Neuron (in vitro differentiated cells): Measurements from ENCODE around the gene FOXO3B.
"Not testable (repeated sequence)": the region's sequence is repeated elsewhere in the genome, so short reads cannot be mapped to it uniquely, and the experiment has no call there.

Experiments
- H2AFZ ChIP-seq: one replicate; pipeline ENCODE4 v1.6.1; 2013; ENCODE audit warnings: low read depth, mild to moderate bottlenecking, inconsistent platforms, low read length, moderate library complexity
- H3K27me3 ChIP-seq: one replicate; pipeline ENCODE4 v1.6.1; 2013; ENCODE audit warnings: low read length; ENCODE audit not compliant: insufficient read depth
- H3K36me3 ChIP-seq: one replicate; pipeline ENCODE4 v1.6.1; 2013; ENCODE audit warnings: low read length; ENCODE audit not compliant: insufficient read depth
- H3K4me1 ChIP-seq: one replicate; pipeline ENCODE4 v1.6.1; 2013; ENCODE audit warnings: low read length; ENCODE audit not compliant: insufficient read depth
- H3K4me3 ChIP-seq: 2 replicates; pipeline ENCODE4 v1.5.1; 2013; ENCODE audit warnings: mild to moderate bottlenecking, low read length, moderate library complexity
- H3K9me3 ChIP-seq: one replicate; pipeline ENCODE4 v1.6.1; 2013; ENCODE audit warnings: low read length

The FOXO3B gene

DNA sequence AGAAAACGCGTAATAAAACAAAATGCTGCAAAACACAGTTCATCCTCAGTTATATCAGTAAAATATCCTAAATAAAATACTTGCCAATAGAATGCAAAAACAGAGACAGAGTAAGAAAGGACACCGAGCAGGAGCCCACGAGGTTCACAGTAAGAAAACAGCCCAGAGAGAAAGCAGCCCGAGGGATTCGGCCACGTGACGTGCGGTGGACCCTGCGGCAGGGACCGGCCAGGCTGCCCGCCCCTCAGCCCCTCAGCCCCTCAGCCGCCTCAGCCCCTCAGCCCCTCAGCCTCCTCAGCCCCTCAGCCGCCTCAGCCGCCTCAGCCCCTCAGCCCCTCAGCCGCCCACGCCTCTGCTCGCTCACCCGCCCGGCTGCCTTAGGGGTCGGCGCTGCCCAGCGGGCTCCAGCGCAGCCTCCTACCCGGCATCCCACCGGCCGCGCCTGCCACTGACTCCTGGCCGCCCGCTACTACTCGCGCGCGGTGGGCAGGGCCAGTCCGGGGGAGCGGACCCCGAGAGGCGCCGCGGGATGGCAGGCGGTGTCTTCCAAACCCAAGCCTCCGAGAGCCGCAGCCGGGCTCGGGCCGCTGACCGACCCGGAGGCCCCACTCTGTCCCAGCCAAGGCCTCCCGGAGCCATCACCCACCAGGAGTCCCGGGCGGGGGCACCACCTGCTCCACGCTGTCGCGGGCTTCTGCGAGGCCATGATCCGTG is 47.4 kb downstream of the FOXO3B start:
- H3K36me3 ChIP-seq, H3K27me3 ChIP-seq, H3K4me1 ChIP-seq, H2AFZ ChIP-seq, H3K9me3 ChIP-seq, H3K4me3 ChIP-seq: not testable (repeated sequence)
